UCSD-AML1 (cell line): Measurements from ENCODE around the gene RPS15.

ENCODE experiments used
- DNase-seq: peaks from one replicate; lab custom pipeline; 2025; ENCODE audit not compliant: unreplicated experiment; lab: John Stamatoyannopoulos, UW

RPS15 gene

DNA sequence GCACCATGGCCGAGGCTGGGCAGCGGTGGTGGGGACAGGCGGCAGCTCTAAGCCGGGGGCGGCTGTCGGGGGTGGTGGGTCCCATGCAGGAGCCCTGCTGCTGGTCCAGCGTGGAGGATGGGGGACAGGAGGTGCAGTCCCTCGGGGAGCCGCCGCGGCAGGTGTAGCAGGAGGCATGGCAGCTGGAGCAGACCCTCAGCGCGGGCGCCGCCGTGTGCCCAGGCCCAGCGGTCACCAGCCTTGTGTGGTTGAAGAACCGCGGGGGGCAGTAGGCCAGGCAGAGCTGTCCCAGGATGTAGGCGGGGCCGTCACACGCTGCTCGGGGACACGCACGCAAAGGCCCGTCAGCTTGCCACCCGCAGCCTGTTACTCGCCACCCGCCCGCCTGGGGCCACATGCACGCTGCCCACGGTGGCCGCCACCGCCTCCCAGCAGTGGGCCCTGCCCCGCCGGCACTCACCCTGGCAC is 43.7 kb downstream of the RPS15 start:
- no peak for DNase-seq

DNA sequence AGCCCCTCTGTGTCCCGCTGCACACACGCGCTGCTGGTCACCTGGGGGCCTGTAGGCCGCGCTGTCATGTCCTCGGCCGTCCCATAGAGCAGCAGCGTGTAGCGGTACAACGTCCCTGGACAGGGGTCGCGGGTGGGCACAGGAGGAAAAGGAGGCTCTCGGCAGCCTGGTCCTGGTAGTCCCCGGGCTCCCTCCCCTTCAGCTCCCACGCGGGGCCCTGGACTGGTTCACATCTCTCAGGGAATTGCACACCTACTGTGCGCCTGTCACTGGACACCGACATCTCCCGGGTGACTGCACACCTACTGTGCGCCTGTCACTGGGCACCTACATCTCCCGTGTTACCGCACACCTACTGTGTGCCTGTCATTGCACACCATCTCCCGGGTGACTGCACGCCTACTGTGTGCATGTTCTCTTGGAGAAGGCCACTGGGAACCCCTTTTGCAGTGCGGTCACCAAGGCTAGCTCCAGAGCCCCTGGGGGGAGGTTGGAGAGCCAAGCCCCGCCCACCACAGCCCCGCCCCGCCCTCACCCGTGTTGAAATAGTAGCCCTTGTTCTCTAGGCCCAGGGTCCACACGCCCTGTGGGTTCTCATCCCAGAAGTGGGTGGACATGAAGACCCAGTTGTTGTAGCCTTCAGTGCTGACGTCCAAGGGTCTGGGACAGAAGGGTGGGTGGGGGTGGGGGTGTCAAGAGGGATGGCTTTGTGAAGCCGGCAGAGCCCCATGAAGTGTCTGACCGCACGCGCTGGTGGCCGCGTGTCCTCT is 44.4 kb downstream of the RPS15 start:
- DNase-seq: no peak

DNA sequence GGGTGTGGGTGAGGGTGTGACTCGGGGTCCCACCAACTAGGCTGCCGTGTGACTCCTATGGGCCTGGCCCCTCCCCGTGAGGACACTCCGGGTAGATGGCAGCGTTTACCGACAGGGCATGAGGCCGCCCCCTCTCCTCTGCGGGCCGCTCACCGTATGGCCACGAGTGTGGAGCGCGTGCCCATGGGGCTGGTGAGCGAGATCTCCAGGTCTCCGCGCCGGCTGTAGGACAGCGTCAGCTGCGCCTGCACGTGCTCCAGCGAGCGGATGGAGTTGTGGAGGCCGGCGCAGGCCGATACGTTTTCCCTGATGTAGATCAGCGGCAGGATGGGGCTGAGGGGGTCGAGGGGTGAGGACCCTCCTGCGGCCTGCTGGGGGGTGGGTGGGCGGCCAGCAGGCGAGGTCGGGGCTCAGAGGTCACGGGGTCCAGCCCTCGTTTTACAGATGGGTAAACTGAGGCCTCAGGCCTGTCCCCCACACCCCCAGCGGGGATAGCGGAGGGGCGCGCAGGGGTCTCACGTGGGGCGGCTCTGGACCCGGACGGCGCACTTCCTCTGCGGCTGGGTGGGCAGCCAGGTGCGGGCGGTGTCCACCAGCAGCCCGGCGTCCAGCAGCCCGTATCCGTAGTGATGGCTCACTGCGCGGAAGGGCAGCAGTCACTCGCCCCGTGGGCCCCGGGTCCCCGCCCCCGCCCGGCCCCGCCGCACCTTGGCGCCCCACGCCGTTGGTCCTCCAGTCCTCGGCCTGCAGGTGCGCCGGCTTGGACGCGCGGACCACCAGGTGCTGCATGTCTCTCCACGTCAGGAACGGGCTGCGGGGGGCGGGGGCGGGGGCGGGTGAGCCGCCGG is 45.2 kb downstream of the RPS15 start:
- no peak for DNase-seq

DNA sequence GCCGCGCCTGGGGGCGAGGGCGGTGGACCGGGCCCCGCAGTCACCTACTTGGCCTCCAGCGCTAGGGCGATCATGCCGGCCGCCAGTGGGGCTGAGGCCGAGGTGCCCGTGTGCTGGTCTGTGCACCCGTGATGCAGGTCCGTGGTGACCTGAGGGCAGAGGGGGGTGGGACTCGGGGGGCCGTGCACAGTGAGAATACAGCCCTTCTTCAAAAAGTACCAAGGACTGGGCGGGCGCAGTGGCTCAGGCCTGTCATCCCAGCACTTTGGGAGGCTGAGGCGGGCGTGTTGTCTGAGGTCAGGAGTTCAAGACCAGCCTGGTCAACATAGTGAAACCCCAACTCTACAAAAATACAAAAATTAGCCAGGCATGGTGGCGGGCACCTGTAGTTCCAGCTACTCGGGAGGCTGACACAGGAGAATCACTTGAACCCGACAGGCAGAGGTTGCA is 45.8 kb downstream of the RPS15 start:
- DNase-seq: no peak

DNA sequence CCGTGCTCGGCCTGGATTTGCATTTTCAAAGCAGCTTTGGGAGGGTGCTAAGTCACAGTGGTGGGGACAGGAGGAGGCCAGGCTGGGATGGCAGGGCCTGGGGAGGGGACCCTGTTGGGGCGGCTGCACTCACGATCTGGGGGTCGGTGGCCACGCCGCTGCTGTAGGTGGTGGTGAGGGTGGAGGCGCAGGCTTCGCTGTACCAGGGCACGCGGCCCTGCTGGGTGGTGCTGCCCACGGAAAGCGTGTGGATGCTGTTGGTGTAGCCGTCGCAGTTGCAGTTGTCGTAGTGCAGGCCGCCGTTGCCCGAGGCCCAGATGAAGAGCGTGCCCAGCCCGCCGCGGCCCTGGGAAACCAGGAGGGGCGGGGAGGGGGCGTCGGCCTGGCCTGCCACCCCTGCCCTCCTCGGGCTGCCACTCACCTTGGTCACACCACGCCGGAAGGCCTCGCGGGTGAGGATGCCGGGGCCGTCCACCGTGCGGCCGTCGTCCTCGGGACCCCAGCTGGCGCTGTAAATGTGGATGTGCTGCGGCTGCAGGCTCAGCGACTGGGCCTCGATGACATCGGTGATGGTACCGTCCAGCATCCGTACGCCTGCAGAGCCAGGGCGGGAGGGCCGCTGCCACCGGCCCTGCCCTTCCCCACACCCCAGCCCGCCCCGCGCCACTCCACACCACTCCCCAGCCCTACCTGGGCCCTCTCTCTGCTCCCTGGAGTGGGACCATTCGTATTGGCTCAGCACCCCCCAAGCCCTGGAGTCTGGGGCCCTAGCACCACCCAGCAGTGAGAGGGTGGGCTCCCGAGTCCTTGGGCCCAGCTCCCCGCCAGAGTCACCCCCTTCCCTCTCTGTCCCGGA is 48.8 kb downstream of the RPS15 start:
- DNase-seq: no peak

DNA sequence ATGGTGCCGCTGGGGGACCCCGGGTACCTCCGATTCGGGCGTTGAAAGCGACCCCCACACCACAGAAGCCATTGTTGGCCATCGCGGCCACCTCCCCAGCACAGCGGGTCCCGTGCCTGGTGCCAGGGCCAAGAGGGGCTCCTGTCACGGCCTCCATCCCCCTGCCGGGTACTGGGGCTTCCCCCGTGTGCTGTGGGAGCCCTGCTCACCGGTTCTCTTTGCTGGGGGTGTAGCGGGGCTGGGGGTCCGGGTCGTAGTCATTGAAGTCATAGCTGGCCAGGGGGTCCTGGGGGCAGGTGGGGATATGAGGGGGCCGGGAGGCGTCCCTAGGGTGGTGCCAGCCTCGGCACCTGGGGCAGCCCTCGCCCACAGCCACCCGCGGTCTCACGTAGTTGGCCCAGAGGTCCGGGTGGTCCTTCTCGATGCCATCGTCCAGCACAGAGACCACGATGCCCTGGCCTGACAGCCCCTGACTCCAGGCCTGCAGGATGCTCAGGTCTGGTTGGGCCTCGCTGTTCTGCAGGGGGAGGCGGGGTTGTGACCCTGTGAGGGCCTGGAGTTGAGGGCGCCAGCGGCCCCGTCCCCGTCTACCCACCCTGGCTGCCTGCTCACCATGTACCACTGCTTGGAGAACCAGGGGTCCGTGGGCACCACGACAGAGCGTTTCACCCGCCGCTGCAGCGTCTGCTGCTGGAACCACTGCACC is 49.5 kb downstream of the RPS15 start:
- DNase-seq: no peak

DNA sequence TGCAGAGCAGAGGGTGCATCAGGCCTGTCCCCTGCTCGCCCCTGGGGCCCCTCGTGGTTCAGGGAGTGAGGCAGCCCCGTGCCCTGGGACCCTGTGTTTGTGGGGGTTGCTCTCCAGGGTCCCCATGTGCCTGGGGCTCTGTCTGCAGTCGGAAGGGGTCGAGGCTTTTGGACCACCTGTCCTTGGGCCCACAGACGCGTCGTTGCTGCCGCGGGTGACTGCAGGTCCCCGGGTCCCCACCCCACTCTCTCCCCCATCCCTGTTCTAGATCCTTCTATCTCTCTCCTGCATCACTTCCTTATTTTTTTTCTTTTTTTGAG is 50.0 kb downstream of the RPS15 start:
- DNase-seq: no peak

DNA sequence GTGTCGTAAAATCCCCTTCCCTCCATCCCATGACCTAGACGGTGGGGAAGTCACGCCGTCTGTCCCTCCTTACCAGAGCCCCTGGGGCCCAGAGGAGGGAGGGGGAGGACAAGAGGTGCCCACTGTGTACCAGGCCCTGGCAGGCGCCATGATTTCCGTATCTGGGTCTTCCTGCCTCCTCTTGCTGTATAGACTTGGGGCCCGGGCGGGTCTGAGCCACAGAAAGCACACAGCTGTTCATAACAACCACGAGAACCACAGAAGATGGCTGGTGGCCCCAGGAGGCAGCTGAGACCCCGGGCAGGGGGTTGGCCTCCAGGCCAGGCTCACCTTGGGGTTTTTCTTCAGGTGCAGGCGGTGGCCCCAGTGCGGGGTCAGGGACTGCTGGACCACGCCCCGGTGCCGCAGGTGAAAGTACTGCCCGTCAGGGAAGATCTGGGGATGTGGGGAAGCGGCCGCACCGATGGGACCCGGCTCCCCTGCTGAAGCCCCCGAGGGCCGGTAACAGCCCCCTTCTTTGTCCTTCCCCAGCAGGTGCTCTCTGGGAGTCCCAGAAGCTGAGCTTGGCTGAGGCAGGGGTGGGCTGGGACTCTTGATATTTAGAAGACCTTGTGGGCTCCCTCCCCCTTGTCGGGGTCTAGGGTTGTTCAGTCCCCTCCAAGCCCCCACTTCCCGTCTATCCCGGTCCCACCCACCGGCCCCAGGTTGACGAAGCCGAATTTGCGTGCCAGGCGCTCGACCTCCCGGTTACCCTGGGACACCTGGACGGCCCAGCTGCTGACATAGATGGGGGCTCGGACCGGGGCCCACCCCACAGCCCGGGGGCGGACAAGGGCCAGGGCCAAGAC is 51.5 kb downstream of the RPS15 start:
- no peak for DNase-seq
